ENCODE measurements around the gene DDX51.

Gene DDX51, protein sequence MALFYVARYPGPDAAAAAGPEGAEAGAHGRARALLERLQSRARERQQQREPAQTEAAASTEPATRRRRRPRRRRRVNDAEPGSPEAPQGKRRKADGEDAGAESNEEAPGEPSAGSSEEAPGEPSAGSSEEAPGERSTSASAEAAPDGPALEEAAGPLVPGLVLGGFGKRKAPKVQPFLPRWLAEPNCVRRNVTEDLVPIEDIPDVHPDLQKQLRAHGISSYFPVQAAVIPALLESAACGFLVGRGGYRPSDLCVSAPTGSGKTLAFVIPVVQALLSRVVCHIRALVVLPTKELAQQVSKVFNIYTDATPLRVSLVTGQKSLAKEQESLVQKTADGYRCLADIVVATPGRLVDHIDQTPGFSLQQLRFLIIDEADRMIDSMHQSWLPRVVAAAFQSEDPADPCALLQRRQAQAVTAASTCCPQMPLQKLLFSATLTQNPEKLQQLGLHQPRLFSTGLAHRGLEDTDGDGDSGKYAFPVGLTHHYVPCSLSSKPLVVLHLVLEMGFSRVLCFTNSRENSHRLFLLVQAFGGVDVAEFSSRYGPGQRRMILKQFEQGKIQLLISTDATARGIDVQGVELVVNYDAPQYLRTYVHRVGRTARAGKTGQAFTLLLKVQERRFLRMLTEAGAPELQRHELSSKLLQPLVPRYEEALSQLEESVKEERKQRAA

GRCh38 chr12:132144115-132144809 lies at the start of gene DDX51, which contains the start of gene NOC4L:
Gene DDX51 (minus strand): TSS chr12:132144319. CDS start chr12:132144296, 23 bp downstream.
Gene NOC4L (plus strand): TSS chr12:132144457. CDS start chr12:132144489, 32 bp downstream.
- peak; percentile 95 for DNase-seq

GRCh38 chr12:132191715-132192553 lies 47.8 kb upstream of the DDX51 start:
- no peak for DNase-seq

DNA sequence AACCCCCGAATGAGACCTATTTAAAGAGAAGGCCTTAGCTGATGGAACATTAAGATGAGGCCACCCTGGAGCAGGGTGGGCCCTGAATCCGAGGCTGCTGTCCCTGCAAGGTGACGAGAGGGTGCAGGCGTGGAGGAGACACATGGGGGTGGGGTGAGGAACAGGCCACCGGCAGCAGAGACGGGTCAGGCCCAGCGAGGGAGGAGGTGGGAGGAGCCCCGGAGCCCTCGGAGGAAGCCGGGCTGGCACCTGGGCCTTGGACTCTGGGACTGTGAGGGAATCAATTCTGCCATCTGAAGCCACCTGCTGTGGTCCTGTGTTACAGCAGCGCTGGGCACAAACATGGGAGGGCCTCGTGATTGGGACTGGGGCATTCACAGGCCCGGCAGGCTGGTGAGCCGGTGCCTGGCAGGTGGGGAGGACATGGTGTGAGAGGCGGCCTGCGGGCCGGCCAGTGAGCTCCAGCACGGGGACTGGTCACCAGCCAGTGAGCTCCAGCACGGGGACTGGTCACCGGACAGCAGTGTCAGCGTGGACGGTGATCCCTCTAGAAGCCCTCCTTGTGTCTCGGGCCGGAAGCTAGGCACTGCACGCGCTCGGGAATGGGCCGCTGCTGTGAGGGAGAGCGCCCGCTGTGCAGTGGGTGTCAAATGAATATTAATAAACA lies 46.8 kb upstream of the DDX51 start:
- DNase-seq: no peak

GRCh38 chr12:132190012-132190755 lies 46.1 kb upstream of the DDX51 start:
- no peak for DNase-seq

GRCh38 chr12:132189378-132190011 lies 45.4 kb upstream of the DDX51 start:
- DNase-seq: peak; percentile 86

DNA sequence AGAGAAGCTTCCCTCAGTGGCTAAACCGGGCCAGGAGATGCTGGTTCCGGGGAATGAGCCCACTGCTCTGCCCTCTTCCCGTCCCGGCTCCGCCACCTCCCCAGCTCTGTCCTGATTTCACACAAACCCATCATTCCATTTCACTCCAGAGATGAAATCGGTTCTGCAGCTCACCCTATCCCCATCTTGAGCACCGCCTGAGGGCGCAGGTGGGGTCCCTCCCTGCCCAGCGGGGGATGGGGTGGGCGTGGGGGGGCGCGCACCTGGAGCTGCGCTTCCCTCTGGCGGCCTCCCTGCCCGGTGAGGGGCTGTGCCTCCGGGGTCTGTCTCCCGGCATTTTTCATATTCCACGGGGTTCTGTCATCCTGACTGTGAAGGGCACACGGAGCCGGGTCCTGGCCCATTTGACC lies 44.8 kb upstream of the DDX51 start:
- DNase-seq: no peak

GRCh38 chr12:132188451-132188901 lies 44.4 kb upstream of the DDX51 start:
- no peak for DNase-seq

- DNase-seq: no peak
Observed at GRCh38 chr12:132187646-132188450, 43.7 kb upstream of the DDX51 start.

DNA sequence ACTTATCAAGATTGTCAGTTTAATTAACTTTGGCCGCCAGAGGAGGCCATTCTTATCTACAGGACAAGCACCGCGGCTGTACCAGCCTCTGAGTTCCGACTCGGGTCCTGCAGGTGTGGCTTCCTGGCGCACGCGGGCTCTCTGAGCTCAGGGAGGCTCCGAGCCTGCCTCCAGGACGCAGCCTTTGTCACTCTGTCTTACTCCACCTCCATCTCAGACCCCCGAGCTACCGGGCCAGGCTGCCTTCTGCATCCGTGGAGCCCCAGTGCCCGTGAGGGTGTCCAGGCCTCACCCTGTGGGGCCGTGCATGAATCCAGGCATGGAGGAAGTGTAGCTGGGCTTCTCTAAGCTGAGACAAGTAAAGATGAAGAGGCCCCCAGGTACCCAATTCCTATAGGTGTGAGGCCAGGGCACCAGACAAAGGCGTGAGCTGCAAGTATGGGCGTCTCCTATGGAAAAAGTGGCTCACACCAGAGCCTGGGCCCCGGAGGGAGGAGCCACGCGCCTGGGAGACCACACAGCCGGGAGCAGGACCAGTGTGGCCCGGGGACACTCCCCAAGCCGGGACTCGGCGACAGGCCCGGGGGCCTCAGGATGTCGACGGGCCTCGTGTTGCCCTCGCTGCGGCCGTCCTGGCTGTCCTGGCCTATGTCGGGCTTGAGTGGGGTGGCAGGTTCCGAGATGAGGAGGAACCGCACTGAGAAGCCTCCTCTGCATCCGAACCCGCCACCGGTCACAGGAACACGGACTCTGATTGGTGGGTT lies 42.9 kb upstream of the DDX51 start:
- DNase-seq: no peak

DNA sequence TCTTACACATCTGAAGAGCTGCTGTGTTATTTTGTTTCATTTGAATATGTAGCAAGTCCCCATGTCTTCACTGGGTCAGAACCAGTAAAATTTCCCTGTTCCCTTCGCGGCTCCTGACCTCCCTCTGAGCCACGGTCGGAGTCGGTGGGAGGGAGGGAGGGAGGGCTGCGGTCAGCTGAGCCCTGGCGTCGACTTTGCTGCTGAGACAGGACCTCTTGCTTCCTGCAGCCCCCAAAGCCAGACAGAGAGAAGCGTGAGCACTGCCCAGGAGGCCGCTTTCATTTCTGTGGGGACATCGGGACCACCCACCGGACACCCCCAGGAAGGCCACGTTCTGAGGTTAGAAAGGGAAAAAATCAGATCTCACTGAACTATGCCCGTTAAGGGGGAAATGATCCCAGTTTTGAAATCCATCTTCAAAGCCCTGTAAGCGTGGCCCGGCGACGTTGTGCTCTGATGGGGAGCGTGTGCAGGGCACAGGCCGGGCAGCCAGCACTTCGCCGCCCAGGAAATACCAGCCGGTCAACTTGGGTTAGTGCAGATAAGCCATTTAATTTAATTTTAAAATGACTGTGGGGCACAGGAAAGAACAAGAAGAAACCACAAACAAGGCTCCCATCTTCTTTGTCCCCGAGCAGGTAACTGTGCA lies 42.2 kb upstream of the DDX51 start:
- no peak for DNase-seq

- DNase-seq: no peak
Observed at GRCh38 chr12:132185705-132186104, 41.6 kb upstream of the DDX51 start.

- DNase-seq: no peak
Observed at GRCh38 chr12:132182711-132183365, 38.7 kb upstream of the DDX51 start.

DNA sequence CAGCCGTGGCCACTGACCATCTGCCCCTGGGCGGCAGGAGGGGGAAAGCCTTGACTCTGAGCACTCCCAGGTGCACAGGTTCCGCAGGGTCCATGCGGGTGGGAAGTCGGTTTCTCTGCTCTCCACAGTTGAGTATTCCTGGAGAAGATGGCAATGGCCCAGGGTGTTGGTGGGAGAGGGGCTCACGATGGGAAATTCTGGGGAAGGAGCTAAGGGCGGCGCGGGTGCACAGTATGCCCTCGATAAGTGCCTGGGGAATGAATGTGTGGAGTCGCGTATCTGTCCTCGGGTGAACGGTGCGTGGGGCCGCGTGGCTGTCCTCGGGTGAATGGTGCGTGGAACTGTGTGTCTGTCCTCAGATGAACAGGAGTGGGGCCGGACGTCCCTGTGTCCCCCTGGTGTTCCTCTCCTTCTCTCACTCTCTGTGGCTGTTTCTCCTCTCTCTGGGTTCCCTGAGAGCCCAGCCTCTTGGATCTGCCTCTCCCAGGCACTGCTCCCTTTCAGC lies 38.1 kb upstream of the DDX51 start:
- DNase-seq: no peak

DNA sequence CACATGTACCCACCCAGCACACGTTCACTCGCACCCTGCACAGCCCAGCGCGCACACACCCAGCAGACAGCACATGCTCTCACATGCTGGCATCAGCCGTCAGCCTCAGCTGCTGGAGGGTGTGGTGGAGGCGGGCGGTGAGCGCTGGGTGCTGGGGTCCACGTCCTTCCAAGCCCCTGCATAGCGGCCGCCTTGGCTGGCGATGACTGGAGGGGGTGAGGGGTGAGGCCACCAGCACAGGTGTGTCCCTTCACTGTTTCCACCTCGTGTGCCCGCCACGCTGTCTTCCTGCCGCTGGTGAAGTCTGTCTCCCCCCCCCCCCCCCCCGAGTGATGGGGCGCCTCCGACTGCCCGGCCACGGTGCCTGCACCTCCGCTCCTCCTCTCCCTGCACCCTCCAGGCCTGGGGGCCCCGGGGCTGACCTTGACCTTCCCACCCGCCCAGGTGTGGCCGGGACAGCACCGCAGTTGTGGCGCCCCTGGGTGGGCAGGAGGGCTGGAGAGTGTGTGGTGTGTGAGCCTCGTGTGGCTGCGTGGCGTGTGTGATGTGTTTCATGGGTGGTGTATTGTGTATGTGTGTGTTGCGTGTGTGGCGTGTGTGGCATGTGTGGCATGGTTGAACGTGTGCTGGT lies 37.6 kb upstream of the DDX51 start:
- DNase-seq: no peak

DNA sequence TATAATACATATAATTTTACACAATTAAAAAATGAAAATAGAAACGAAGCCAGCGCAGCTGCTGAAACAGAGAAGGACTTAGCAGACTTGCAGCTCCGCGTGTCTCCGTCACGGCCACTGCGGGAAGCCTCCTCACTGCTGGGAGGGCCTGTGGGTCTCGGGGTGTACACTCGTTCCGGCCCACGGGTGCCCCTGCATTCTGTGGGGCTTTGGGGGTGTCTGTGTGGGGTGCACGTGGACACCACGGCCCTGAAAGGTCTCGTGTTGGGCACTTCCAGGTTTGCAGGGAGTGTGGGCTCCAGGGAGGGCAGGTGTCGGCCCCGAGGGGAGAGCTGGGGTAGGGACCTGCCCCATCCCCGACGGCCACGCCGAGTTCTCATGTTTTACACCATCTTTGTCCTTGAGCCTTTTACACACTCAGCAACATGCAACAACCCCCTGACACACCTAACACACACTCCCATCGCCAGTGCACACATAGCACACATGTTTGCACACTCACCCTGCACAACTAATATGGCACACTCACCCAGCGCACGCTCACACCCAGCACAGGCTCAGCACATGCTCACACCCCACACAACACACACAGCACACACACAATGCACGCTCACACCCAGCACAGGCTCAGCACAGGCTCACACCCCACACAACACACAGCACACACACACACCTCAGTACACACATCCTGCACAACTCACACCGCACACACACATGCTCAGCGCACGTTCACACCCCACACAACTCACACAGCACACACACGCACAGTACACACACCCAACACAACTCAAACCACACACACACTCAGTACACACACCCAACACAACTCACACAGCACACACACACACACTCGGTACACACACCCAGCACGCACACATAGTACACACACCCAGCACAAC lies 36.8 kb upstream of the DDX51 start:
- no peak for DNase-seq
